Upper lobe of left lung (tissue), 6 donors: ENCODE data around the gene MEGF11. TPM values are rescaled to one million over a fixed set of nuclear protein-coding genes. Genes with fewer than 3 reads are reported as not detected.

ENCODE experiments used
- ATAC-seq, 2 donors: fragments of 200-7000 bp; cut with Tn5 transposase; one replicate each; pipeline ENCODE4 v1.9.1; 2022; ENCODE audit warnings: mild to moderate bottlenecking in 2 of 2, moderate library complexity in 2 of 2; ENCODE audit not compliant: low FRiP score in 2 of 2
- DNase-seq, 2 donors: peaks; one replicate each; pipeline ENCODE4 v3.0.0-alpha.2; 2019 to 2020
- H3K27ac ChIP-seq, 4 donors: fragments of 200-600 bp; sonication (generic); one replicate each; pipeline ENCODE4 v1.5.1; 2016 to 2019
- H3K27me3 ChIP-seq, 4 donors: fragments of 200-600 bp; sonication (generic); one replicate each; pipeline ENCODE4 v1.5.1; 2017 to 2019
- H3K36me3 ChIP-seq, 4 donors: fragments of 200-600 bp; sonication (generic); one replicate each; pipeline ENCODE4 v1.5.1; 2016 to 2019
- H3K4me1 ChIP-seq, 4 donors: fragments of 200-600 bp; sonication (generic); one replicate each; pipeline ENCODE4 v1.5.1; 2018 to 2019
- H3K4me3 ChIP-seq, 4 donors: fragments of 200-600 bp; sonication (generic); one replicate each; pipeline ENCODE4 v1.5.1; 2017 to 2019; ENCODE audit warnings: mild to moderate bottlenecking in 2 of 4, moderate library complexity in 1 of 4
- H3K9me3 ChIP-seq, 4 donors: fragments of 200-600 bp; sonication (generic); one replicate each; pipeline ENCODE4 v1.5.1; 2018 to 2019
- CTCF ChIP-seq, 6 experiments: fragments of 450-650 bp in 4 of 6; fragments of 200-600 bp in 2 of 6; sonication (generic) in 2 of 6; IDR thresholded peaks; one replicate each; pipeline ENCODE4 v1.5.1; 2016 to 2019; ENCODE audit warnings: antibody characterized with exemption in 6 of 6
- EP300 ChIP-seq, 4 donors: sonication (generic); formaldehyde crosslinking; IDR thresholded peaks; one replicate each; pipeline ENCODE4 v1.5.1; 2017; ENCODE audit warnings: antibody characterized with exemption in 4 of 4, control low read depth in 2 of 4
- POLR2A ChIP-seq, 4 donors: fragments of 450-650 bp; IDR thresholded peaks; one replicate each; pipeline ENCODE4 v1.5.1; 2016 to 2017; ENCODE audit warnings: antibody characterized with exemption in 4 of 4, mild to moderate bottlenecking in 2 of 4
- POLR2AphosphoS5 ChIP-seq, 2 donors: sonication (generic); formaldehyde crosslinking; IDR thresholded peaks; one replicate each; pipeline ENCODE4 v1.5.1; 2017; ENCODE audit warnings: antibody characterized with exemption in 2 of 2
- WGBS, 2 donors: methylation state at CpG; one replicate each; pipeline ENCODE4 v1.1.5; 2017 to 2018; 5-methylcytosine and 5-hydroxymethylcytosine counted together
- total RNA-seq, 6 donors: library from RNA; depleted of rRNA in 4 of 6; stranded (reverse); fragments of >200 nt in 4 of 6; gene quantifications; one replicate each; pipeline versions ENCODE4 v1.1.0 to v1.2.1, GENCODE V29; 2016 to 2021
- donor health status: DM: no; HTN: no; CAD: no; lungs with moderate emphysema.
- donor health status: DM: no; HTN: yes; CAD: no; lungs with severe emphysema.

The MEGF11 gene
- total RNA-seq, 6 donors from 2014 or later, result 1.5 to 4.0 (median 3.5) TPM; not detected in 3

DNA sequence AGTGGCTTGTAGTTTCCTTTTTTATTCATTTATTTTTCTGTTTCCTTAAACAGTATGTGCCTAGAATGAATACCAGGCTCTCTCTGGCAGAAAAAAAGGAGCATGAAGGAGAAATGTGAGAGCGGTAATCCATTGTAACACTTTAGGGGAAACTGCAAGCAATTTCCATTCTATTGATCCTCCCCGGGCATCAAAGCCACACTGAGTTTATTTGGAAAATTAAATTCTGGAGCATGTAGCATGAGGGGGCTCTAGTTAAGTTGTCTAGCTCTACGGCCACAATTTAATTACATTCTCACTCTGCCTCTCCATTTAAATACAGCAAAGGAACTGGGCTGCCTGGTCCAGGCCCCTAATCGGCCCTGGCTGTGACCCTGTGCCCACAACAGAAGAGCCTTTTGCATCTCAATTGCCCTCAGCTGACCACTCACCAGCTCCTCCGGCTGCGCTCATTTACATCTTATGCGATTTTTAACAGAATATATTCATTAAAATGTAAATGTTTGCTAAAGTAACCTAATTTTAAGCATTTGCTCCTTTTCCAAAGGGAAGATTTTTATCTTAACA is 72.9 kb downstream of the MEGF11 start:
- Histone ChIP-seq H3K36me3 (no peaks in the 10 kb centered on the region), H3K9me3 (no peaks in the 10 kb centered on the region), H3K4me3 (no peak overlapping the region), H3K27me3 (no peaks in the 10 kb centered on the region), H3K27ac (no peak overlapping the region), H3K4me1 (no peaks in the 10 kb centered on the region)
- TF ChIP-seq EP300 (IDR thresholded peaks at IDR 0.05), result no peak
- TF ChIP-seq CTCF (IDR thresholded peaks at IDR 0.05), result no peak
- TF ChIP-seq POLR2A (IDR thresholded peaks at IDR 0.05), result no peak
- no peak for TF ChIP-seq POLR2AphosphoS5 (IDR thresholded peaks at IDR 0.05)
- DNase-seq (no peak), ATAC-seq (no peak)
- WGBS, 2 donors, result 78 to 85% methylated on average over 7 of the region's 7 CpGs

DNA sequence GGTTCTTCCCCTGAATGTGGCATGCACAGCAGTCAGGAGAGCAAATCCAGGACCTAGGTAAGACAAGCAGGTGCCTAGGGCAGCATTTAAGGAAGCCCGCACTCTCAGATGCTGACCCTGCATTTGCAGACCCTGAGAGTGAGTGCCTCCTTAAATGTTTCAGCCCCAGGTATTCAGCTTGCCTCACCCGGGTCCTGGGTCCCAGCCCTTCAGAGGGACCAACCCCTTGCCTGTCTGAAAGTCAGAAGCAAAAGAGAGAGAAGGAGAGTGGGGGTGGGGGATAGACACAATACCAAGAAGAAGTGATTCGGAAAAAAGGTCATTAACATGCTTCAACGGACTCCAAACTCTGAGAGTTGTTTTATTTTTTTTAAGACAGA is 75.0 kb downstream of the MEGF11 start:
- H3K4me3 ChIP-seq, result no peak overlapping the region
- no peaks in the 10 kb centered on the region for H3K36me3 ChIP-seq
- WGBS, 2 donors, result 36 to 37% methylated on average over 4 of the region's 4 CpGs
- H3K27me3 ChIP-seq, result no peaks in the 10 kb centered on the region
- no peak for ATAC-seq
- no peak for DNase-seq
- H3K9me3 ChIP-seq, result no peaks in the 10 kb centered on the region
- TF ChIP-seq EP300 (IDR thresholded peaks at IDR 0.05), result no peak
- TF ChIP-seq CTCF (IDR thresholded peaks at IDR 0.05), result no peak
- TF ChIP-seq POLR2A (IDR thresholded peaks at IDR 0.05), result no peak
- TF ChIP-seq POLR2AphosphoS5 (IDR thresholded peaks at IDR 0.05), result no peak
- H3K27ac ChIP-seq, result no peak overlapping the region
- no peaks in the 10 kb centered on the region for H3K4me1 ChIP-seq

- TF ChIP-seq POLR2AphosphoS5 (IDR thresholded peaks at IDR 0.05), result no peak
- TF ChIP-seq CTCF (IDR thresholded peaks at IDR 0.05), result no peak
- TF ChIP-seq POLR2A (IDR thresholded peaks at IDR 0.05), result no peak
- TF ChIP-seq EP300 (IDR thresholded peaks at IDR 0.05), result no peak
- WGBS, 2 donors, result 74 to 95% methylated on average over 5 to 11 of the region's 11 CpGs
- Histone ChIP-seq H3K4me3 (no peak overlapping the region), H3K27me3 (no peaks in the 10 kb centered on the region), H3K27ac (no peak overlapping the region), H3K36me3 (no peaks in the 10 kb centered on the region), H3K9me3 (no peaks in the 10 kb centered on the region), H3K4me1 (no peaks in the 10 kb centered on the region)
- DNase-seq (no peak), ATAC-seq (no peak)
Observed at GRCh38 chr15:66172324-66172980, 81.1 kb downstream of the MEGF11 start.

DNA sequence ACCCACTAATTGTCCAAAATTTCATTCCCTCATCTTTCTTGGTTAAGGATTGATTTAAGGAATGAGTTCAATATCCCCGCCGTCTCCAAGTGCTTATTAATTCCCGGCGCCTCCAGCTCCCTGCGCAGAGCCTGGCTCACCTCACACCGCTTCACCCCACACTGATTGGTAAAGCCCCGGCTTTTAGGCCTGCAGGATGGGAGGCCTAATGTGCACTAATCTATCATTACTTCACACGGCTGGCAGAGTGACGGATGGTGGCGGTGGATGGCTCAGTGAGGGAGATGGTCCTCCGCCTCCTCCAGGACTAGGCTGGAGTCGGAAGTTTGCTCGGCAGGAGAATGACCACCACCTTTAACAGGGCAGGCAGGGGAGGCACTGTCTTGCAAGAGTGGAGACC is 81.7 kb downstream of the MEGF11 start:
- H3K4me1 ChIP-seq, result no peaks in the 10 kb centered on the region
- no peak overlapping the region for H3K27ac ChIP-seq
- TF ChIP-seq POLR2AphosphoS5 (IDR thresholded peaks at IDR 0.05) (no peak), EP300 (IDR thresholded peaks at IDR 0.05) (no peak), CTCF (IDR thresholded peaks at IDR 0.05) (no peak), POLR2A (IDR thresholded peaks at IDR 0.05) (no peak)
- H3K36me3 ChIP-seq, result no peaks in the 10 kb centered on the region
- H3K27me3 ChIP-seq, result no peaks in the 10 kb centered on the region
- 83 to 88% methylated on average over 12 to 13 of the region's 13 CpGs for WGBS, 2 donors
- no peaks in the 10 kb centered on the region for H3K9me3 ChIP-seq
- ATAC-seq, result no peak
- no peak overlapping the region for H3K4me3 ChIP-seq
- no peak for DNase-seq

- Histone ChIP-seq H3K4me3 (no peak overlapping the region), H3K27ac (no peak overlapping the region), H3K27me3 (no peaks in the 10 kb centered on the region), H3K4me1 (no peaks in the 10 kb centered on the region), H3K9me3 (no peaks in the 10 kb centered on the region), H3K36me3 (no peaks in the 10 kb centered on the region)
- no peak for DNase-seq
- no peak for ATAC-seq
- TF ChIP-seq EP300 (IDR thresholded peaks at IDR 0.05) (no peak), POLR2A (IDR thresholded peaks at IDR 0.05) (no peak)
- 71 to 75% methylated on average over 1 to 5 of the region's 5 CpGs for WGBS, 2 donors
Observed at GRCh38 chr15:66170716-66171115, 82.8 kb downstream of the MEGF11 start.
